KMS-11 (cell line): ENCODE data around the gene C14orf180.

Experiments used
- H2AFZ ChIP-seq: fragments of 200-600 bp; sonication (generic); 2 replicates; pipeline ENCODE4 v1.6.1; 2016; ENCODE audit warnings: antibody characterized with exemption, mixed run types, low read depth
- H3K27ac ChIP-seq: fragments of 200-600 bp; sonication (generic); 2 replicates; pipeline ENCODE4 v1.6.1; 2016; ENCODE audit warnings: mild to moderate bottlenecking, mixed run types
- H3K27me3 ChIP-seq: fragments of 200-600 bp; sonication (generic); 2 replicates; pipeline ENCODE4 v1.6.1; 2017; ENCODE audit warnings: mild to moderate bottlenecking, low read depth, mixed run types, moderate library complexity; ENCODE audit not compliant: insufficient read depth
- H3K36me3 ChIP-seq: fragments of 200-600 bp; sonication (generic); 2 replicates; pipeline ENCODE4 v1.6.1; 2017; ENCODE audit warnings: mild to moderate bottlenecking, mixed run types; ENCODE audit not compliant: insufficient read depth
- H3K4me1 ChIP-seq: fragments of 200-600 bp; sonication (generic); 2 replicates; pipeline ENCODE4 v1.6.1; 2016; ENCODE audit warnings: mild to moderate bottlenecking, low read depth, mixed run types; ENCODE audit not compliant: poor library complexity, severe bottlenecking
- H3K4me2 ChIP-seq: fragments of 200-600 bp; sonication (generic); 2 replicates; pipeline ENCODE4 v1.7.0; 2016; ENCODE audit warnings: mild to moderate bottlenecking, mixed run types
- H3K4me3 ChIP-seq: fragments of 200-600 bp; sonication (generic); IDR thresholded peaks from 2 replicates; pipeline ENCODE4 v1.6.1; 2017; ENCODE audit warnings: low read depth, low read length, mixed read lengths; ENCODE audit not compliant: insufficient read depth
- H3K79me2 ChIP-seq: fragments of 200-600 bp; sonication (generic); 2 replicates; pipeline ENCODE4 v1.6.1; 2016; ENCODE audit warnings: low read depth, mixed run types; ENCODE audit not compliant: insufficient read depth
- H3K9ac ChIP-seq: fragments of 200-600 bp; sonication (generic); 2 replicates; pipeline ENCODE4 v1.6.1; 2016; ENCODE audit warnings: mild to moderate bottlenecking, mixed run types
- H4K20me1 ChIP-seq: fragments of 200-600 bp; sonication (generic); 2 replicates; pipeline ENCODE4 v1.6.1; 2016; ENCODE audit warnings: mild to moderate bottlenecking, mixed run types; ENCODE audit not compliant: insufficient read depth
- CTCF ChIP-seq: fragments of 200-600 bp; sonication (generic); conservative IDR thresholded peaks from 2 replicates; pipeline ENCODE4 v1.6.1; 2017; ENCODE audit warnings: low read depth, mild to moderate bottlenecking, antibody characterized with exemption, low read length, moderate library complexity, mixed read lengths

Gene C14orf180

GRCh38 chr14:104558231-104559027 is 21.1 kb upstream of the C14orf180 start:
- H3K79me2 ChIP-seq: no peaks in the 10 kb centered on the region
- peaks cover 38% of the 10 kb centered on the region; the same call in 1 of the 2 replicates for H3K27me3 ChIP-seq
- H2AFZ ChIP-seq: no peak overlapping the region
- no peak for TF ChIP-seq CTCF
- H3K27ac ChIP-seq: no peak overlapping the region
- no peaks in the 10 kb centered on the region for H3K4me1 ChIP-seq
- no peak overlapping the region for H3K4me3 ChIP-seq
- H3K4me2 ChIP-seq: no peak overlapping the region
- no peak overlapping the region for H3K9ac ChIP-seq
- H3K36me3 ChIP-seq: no peaks in the 10 kb centered on the region
- H4K20me1 ChIP-seq: no peaks in the 10 kb centered on the region

GRCh38 chr14:104559028-104559803 is 20.3 kb upstream of the C14orf180 start:
- Histone ChIP-seq H3K27ac (no peak overlapping the region), H3K4me1 (no peaks in the 10 kb centered on the region), H3K36me3 (no peaks in the 10 kb centered on the region), H4K20me1 (no peaks in the 10 kb centered on the region), H3K27me3 (peaks cover 37% of the 10 kb centered on the region; the same call in 1 of the 2 replicates), H3K9ac (no peak overlapping the region), H3K4me2 (no peak overlapping the region), H3K4me3 (no peak overlapping the region), H2AFZ (no peak overlapping the region), H3K79me2 (no peaks in the 10 kb centered on the region)
- TF ChIP-seq CTCF: no peak

- no peak overlapping the region for H3K4me2 ChIP-seq
- no peak for TF ChIP-seq CTCF
- no peak overlapping the region for H3K9ac ChIP-seq
- peaks cover 33% of the 10 kb centered on the region; the same call in 1 of the 2 replicates for H3K27me3 ChIP-seq
- H2AFZ ChIP-seq: no peak overlapping the region
- no peaks in the 10 kb centered on the region for H3K4me1 ChIP-seq
- no peaks in the 10 kb centered on the region for H3K79me2 ChIP-seq
- no peak overlapping the region for H3K4me3 ChIP-seq
- no peak overlapping the region for H3K27ac ChIP-seq
- no peaks in the 10 kb centered on the region for H3K36me3 ChIP-seq
- H4K20me1 ChIP-seq: no peaks in the 10 kb centered on the region
Measured at GRCh38 chr14:104559804-104560585, 19.6 kb upstream of the C14orf180 start.

- Histone ChIP-seq H3K36me3 (no peaks in the 10 kb centered on the region), H3K79me2 (no peaks in the 10 kb centered on the region), H2AFZ (no peak overlapping the region), H3K9ac (no peak overlapping the region), H3K27me3 (peaks cover 28% of the 10 kb centered on the region; the same call in 1 of the 2 replicates), H3K4me1 (no peaks in the 10 kb centered on the region), H3K4me2 (no peak overlapping the region), H3K27ac (no peak overlapping the region), H4K20me1 (no peaks in the 10 kb centered on the region), H3K4me3 (no peak overlapping the region)
- TF ChIP-seq CTCF: no peak
Measured at GRCh38 chr14:104560586-104560945, 19.0 kb upstream of the C14orf180 start.
